ENCODE measurements around the gene LRFN4.

Gene LRFN4

GRCh38 chr11:66878474-66878873, 21.6 kb downstream of the LRFN4 start:
- TF ChIP-seq CTCF (IDR thresholded peaks at IDR 0.05; ENCODE audit: extremely low read depth, missing control alignments): no peak
- no peak for DNase-seq (ENCODE audit: low spot score)

DNA sequence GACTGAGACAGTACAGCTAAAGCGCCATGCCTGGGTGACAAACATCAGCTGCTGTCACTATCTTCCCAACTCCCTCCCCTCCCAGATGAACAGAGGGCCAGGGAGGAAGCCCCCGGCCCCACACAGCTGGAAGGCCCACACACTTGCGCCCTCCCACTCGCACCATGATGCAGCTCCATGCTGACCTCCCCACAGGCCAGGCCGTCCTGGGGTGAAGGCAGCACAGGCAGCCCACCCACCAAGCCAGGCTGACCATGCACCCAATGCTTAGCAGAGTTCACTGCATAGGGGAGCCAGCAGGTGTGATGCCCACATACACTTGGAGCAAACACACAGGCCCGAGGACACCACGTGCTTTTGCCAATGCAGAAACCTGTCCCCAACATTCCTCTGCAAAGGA, 22.1 kb downstream of the LRFN4 start:
- DNase-seq (ENCODE audit: low spot score): no peak
- no peak for TF ChIP-seq CTCF (IDR thresholded peaks at IDR 0.05; ENCODE audit: extremely low read depth, missing control alignments)

GRCh38 chr11:66879583-66879982, 22.7 kb downstream of the LRFN4 start:
- TF ChIP-seq CTCF (IDR thresholded peaks at IDR 0.05; ENCODE audit: extremely low read depth, missing control alignments): no peak
- no peak for DNase-seq (ENCODE audit: low spot score)

GRCh38 chr11:66879999-66880398, 23.1 kb downstream of the LRFN4 start:
- DNase-seq (ENCODE audit: low spot score): no peak
- no peak for TF ChIP-seq CTCF (IDR thresholded peaks at IDR 0.05; ENCODE audit: extremely low read depth, missing control alignments)

DNA sequence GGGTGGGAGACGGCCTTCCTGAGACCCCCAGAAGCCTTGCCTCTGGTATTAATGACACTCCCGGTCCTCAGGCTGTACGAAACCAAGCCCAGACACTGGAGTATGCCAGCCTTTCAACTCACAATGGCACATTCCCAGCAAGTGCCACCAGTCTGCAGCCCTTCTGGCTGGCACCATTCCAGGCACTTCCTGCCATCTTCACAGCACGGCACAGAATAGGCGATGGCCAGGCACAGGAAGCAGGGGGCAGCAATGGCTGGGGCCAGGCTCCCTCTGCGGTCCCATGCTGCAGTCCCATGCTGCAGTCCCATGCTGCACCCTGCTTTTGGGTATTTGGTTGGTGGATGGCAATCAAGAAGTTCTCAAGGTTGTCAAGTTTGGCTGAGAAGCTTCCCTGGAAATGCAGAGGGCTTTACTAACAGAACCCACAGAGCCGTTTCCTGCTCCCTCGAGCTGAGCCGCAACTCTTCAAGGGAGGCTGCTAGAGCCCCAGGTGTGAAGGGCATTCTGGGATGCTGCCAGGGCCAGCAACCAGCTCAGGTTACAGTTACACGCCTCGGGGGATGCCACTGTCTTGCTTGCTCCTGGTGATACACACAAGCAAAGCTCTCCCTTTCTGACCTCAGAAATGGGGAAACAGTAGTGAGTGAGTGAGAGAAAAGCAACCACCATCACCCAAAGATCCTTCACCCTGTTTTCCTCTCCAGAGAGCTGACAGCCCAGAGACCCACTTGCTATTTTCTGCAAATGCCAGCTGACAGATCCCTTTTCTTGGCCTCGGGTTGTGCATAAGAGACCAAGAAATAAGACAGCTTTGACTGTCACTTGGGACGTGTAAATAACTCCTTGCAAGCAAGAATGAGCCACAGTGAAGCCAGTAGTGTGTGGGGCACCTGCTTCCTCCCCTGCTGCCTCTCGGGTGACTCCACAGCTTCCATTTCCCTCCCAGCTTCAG, 23.9 kb downstream of the LRFN4 start:
- no peak for DNase-seq (ENCODE audit: low spot score)
- TF ChIP-seq CTCF (IDR thresholded peaks at IDR 0.05; ENCODE audit: extremely low read depth, missing control alignments): no peak

GRCh38 chr11:66881451-66881835, 24.6 kb downstream of the LRFN4 start:
- DNase-seq (ENCODE audit: low spot score): no peak
- no peak for TF ChIP-seq CTCF (IDR thresholded peaks at IDR 0.05; ENCODE audit: extremely low read depth, missing control alignments)

DNA sequence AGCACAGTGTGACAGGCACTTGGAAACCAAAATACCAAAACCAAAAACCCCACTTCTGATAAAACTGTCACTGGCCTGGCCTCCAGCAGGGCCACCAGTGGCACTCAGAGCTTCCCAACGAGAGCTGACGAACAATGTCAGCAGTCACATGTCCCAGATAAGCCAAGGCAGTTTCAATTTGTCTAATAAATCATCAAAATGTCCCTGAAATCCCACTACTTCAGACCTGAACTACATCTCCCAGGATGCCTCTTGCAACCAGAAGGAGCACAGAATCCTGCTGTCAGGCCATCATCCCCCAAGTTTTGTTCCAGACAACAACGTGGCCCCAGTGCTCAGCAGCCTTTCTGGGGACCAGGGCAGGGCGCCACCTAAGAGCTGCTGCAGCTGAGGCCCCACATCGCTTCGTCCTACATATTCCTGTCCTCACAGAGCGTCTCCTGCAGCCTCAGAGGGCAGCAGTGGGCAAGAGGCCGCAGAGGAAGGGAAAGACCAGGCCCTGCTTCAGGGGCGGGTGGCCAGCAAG, 25.1 kb downstream of the LRFN4 start:
- TF ChIP-seq CTCF (IDR thresholded peaks at IDR 0.05; ENCODE audit: extremely low read depth, missing control alignments): no peak
- no peak for DNase-seq (ENCODE audit: low spot score)

All from GM20000 (cell line).